ENCODE results near the gene YES1. TPM values are rescaled to one million over a fixed set of nuclear protein-coding genes. Genes with fewer than 3 reads are reported as not detected.

Gene YES1
- polyA plus RNA-seq, 1 donor from 2014 or later = 12.0 TPM

DNA sequence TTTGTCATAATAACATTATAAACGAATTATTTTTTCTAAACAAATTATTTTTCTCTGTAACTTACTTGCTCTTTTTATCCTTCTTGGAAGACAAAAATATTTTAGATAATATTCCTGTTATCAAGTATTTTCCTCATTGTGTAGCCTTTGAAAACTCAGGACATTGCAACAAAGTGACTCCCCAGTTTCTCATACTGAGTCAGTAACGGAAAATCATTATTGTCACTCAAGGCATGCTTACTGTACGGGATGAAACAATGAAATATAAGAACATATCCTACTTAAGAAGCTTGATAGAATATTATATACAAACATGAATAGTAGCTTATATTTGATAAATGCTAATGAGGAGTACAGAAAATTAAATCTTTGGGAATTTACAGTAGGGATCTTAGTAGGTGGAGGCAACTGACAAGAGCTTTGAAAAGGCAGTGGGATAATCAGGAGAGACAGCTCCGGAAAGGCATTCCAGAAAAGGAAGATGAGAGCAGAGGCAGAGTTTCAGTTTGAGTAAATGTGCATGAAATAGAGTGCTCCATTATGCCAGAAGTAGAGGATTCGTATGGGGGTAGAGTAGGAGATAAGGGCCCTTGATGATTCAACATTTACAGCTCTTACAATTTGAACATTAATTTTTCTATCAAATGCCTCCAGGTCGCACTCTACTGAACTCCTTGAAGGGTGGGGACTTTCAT is 14.0 kb upstream of the YES1 start:
- Histone ChIP-seq H3K27ac (ENCODE audit: low read length) (no peak overlapping the region), H3K27me3 (ENCODE audit: insufficient read depth, low read depth, low read length) (no peaks in the 10 kb centered on the region), H3K9ac (ENCODE audit: low read length) (no peak overlapping the region), H3K36me3 (ENCODE audit: insufficient read depth, low read length) (no peaks in the 10 kb centered on the region), H3K4me3 (ENCODE audit: low read length) (no peak overlapping the region), H3K9me2 (ENCODE audit: insufficient read depth, low read length) (no peaks in the 10 kb centered on the region), H3K4me2 (ENCODE audit: low read length) (no peak overlapping the region), H3F3A (ENCODE audit: insufficient read depth, low read length, poor library complexity, severe bottlenecking) (no peaks in the 10 kb centered on the region), H4K20me1 (ENCODE audit: insufficient read depth) (no peaks in the 10 kb centered on the region), H3K9me3 (ENCODE audit: low read length) (no peaks in the 10 kb centered on the region), H3K79me2 (replicated peaks; ENCODE audit: insufficient read depth, low read length) (no peaks in the 10 kb centered on the region), H2AFZ (ENCODE audit: low read depth, low read length) (no peak overlapping the region)
- TF ChIP-seq TAF1 (IDR thresholded peaks at IDR 0.05; ENCODE audit: low read depth) = no peak
- TF ChIP-seq SMC3 (conservative IDR thresholded peaks at IDR 0.05; ENCODE audit: poor library complexity) = no peak
- TF ChIP-seq EZH2 (IDR thresholded peaks at IDR 0.05; ENCODE audit: borderline replicate concordance, insufficient read depth, low read length, poor library complexity, severe bottlenecking) = no peak
- TF ChIP-seq, protein P1, sequence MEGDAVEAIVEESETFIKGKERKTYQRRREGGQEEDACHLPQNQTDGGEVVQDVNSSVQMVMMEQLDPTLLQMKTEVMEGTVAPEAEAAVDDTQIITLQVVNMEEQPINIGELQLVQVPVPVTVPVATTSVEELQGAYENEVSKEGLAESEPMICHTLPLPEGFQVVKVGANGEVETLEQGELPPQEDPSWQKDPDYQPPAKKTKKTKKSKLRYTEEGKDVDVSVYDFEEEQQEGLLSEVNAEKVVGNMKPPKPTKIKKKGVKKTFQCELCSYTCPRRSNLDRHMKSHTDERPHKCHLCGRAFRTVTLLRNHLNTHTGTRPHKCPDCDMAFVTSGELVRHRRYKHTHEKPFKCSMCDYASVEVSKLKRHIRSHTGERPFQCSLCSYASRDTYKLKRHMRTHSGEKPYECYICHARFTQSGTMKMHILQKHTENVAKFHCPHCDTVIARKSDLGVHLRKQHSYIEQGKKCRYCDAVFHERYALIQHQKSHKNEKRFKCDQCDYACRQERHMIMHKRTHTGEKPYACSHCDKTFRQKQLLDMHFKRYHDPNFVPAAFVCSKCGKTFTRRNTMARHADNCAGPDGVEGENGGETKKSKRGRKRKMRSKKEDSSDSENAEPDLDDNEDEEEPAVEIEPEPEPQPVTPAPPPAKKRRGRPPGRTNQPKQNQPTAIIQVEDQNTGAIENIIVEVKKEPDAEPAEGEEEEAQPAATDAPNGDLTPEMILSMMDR (IDR thresholded peaks at IDR 0.05; ENCODE audit: poor library complexity, severe bottlenecking) = no peak
- TF ChIP-seq MXI1 (conservative IDR thresholded peaks at IDR 0.05; ENCODE audit: poor library complexity, severe bottlenecking) = no peak
- no peak for TF ChIP-seq POLR2AphosphoS5 (IDR thresholded peaks at IDR 0.05)
- TF ChIP-seq RAD21 (conservative IDR thresholded peaks at IDR 0.05) = no peak
- TF ChIP-seq, protein P2, sequence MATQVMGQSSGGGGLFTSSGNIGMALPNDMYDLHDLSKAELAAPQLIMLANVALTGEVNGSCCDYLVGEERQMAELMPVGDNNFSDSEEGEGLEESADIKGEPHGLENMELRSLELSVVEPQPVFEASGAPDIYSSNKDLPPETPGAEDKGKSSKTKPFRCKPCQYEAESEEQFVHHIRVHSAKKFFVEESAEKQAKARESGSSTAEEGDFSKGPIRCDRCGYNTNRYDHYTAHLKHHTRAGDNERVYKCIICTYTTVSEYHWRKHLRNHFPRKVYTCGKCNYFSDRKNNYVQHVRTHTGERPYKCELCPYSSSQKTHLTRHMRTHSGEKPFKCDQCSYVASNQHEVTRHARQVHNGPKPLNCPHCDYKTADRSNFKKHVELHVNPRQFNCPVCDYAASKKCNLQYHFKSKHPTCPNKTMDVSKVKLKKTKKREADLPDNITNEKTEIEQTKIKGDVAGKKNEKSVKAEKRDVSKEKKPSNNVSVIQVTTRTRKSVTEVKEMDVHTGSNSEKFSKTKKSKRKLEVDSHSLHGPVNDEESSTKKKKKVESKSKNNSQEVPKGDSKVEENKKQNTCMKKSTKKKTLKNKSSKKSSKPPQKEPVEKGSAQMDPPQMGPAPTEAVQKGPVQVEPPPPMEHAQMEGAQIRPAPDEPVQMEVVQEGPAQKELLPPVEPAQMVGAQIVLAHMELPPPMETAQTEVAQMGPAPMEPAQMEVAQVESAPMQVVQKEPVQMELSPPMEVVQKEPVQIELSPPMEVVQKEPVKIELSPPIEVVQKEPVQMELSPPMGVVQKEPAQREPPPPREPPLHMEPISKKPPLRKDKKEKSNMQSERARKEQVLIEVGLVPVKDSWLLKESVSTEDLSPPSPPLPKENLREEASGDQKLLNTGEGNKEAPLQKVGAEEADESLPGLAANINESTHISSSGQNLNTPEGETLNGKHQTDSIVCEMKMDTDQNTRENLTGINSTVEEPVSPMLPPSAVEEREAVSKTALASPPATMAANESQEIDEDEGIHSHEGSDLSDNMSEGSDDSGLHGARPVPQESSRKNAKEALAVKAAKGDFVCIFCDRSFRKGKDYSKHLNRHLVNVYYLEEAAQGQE (IDR thresholded peaks at IDR 0.05; ENCODE audit: borderline replicate concordance) = no peak
- no peak for TF ChIP-seq EP300 (conservative IDR thresholded peaks at IDR 0.05; ENCODE audit: poor library complexity, severe bottlenecking)

DNA sequence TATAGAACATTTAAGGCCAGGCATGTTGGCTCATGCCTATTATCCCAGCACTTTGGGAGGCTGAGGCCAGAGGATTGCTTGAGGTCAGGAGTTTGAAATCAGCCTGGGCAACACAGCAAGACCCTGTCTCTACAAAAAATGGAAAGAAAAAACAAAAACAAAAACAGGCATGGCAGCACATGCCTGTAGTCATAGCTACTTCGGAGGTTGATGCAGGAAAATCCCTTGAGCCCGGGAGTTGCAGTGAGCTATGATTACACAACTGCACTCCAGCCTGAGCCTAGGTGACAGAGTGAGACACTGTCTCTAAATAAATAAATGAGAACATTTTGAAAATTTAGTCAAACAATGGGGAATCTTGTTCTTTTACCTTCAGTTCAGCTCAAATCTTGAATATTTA is 12.1 kb upstream of the YES1 start:
- no peaks in the 10 kb centered on the region for H4K20me1 ChIP-seq (ENCODE audit: insufficient read depth)
- no peak overlapping the region for H2AFZ ChIP-seq (ENCODE audit: low read depth, low read length)
- no peak overlapping the region for H3K4me3 ChIP-seq (ENCODE audit: low read length)
- no peaks in the 10 kb centered on the region for H3F3A ChIP-seq (ENCODE audit: insufficient read depth, low read length, poor library complexity, severe bottlenecking)
- no peak overlapping the region for H3K4me2 ChIP-seq (ENCODE audit: low read length)
- no peaks in the 10 kb centered on the region for H3K79me2 ChIP-seq (replicated peaks; ENCODE audit: insufficient read depth, low read length)
- no peaks in the 10 kb centered on the region for H3K36me3 ChIP-seq (ENCODE audit: insufficient read depth, low read length)
- no peaks in the 10 kb centered on the region for H3K9me3 ChIP-seq (ENCODE audit: low read length)
- no peaks in the 10 kb centered on the region for H3K27me3 ChIP-seq (ENCODE audit: insufficient read depth, low read depth, low read length)
- TF ChIP-seq SMC3 (conservative IDR thresholded peaks at IDR 0.05; ENCODE audit: poor library complexity) (no peak), MXI1 (conservative IDR thresholded peaks at IDR 0.05; ENCODE audit: poor library complexity, severe bottlenecking) (no peak), POLR2AphosphoS5 (IDR thresholded peaks at IDR 0.05) (no peak), TAF1 (IDR thresholded peaks at IDR 0.05; ENCODE audit: low read depth) (no peak), RAD21 (conservative IDR thresholded peaks at IDR 0.05) (no peak), EZH2 (IDR thresholded peaks at IDR 0.05; ENCODE audit: borderline replicate concordance, insufficient read depth, low read length, poor library complexity, severe bottlenecking) (no peak), EP300 (conservative IDR thresholded peaks at IDR 0.05; ENCODE audit: poor library complexity, severe bottlenecking) (no peak)
- TF ChIP-seq, protein P2 (IDR thresholded peaks at IDR 0.05; ENCODE audit: borderline replicate concordance) = no peak
- TF ChIP-seq, protein P1 (IDR thresholded peaks at IDR 0.05; ENCODE audit: poor library complexity, severe bottlenecking) = no peak
- no peak overlapping the region for H3K9ac ChIP-seq (ENCODE audit: low read length)
- no peak overlapping the region for H3K27ac ChIP-seq (ENCODE audit: low read length)
- no peaks in the 10 kb centered on the region for H3K9me2 ChIP-seq (ENCODE audit: insufficient read depth, low read length)

Data from neural cell (in vitro differentiated cells).